ENCODE measurements around the gene PARD6B.

PARD6B gene

GRCh38 chr20:50717974-50718761 is 13.2 kb upstream of the PARD6B start:
- H3K27me3 ChIP-seq (ENCODE audit: control insufficient read depth, insufficient read depth, low read length) = no peaks in the 10 kb centered on the region
- H3K9ac ChIP-seq (ENCODE audit: low read depth, low read length) = no peak overlapping the region
- peaks cover 8% of the 10 kb centered on the region; the same call in 1 of the 2 replicates for H3K4me1 ChIP-seq (ENCODE audit: control insufficient read depth, insufficient read depth, low read length)
- no peaks in the 10 kb centered on the region for H3K36me3 ChIP-seq (ENCODE audit: control insufficient read depth, insufficient read depth, low read length)
- H3K9me3 ChIP-seq (ENCODE audit: control insufficient read depth, insufficient read depth, low read length) = no peaks in the 10 kb centered on the region
- H3K4me3 ChIP-seq (ENCODE audit: low read depth, low read length) = no peak overlapping the region
- H3K27ac ChIP-seq (ENCODE audit: low read depth, low read length) = no peak overlapping the region

DNA sequence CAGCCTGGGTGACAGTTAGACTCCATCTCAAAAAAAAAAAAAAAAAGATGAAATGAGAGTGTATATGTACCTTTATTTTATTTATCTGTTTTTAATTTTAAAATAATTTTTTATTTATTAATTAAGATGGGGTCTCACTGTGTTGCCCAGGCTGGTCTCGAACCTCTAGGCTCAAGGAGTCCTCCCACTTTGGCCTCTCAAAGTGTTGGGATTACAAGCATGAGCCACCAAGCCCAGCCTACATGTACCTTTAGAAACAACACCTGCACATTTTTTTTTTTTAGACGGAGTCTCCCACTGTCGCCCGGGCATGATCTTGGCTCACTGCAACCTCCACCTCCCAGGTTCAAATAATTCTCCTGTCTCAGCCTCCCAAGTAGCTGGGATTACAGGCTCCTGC is 12.1 kb upstream of the PARD6B start:
- Histone ChIP-seq H3K27ac (ENCODE audit: low read depth, low read length) (no peak overlapping the region), H3K4me3 (ENCODE audit: low read depth, low read length) (no peak overlapping the region), H3K36me3 (ENCODE audit: control insufficient read depth, insufficient read depth, low read length) (no peaks in the 10 kb centered on the region), H3K4me1 (ENCODE audit: control insufficient read depth, insufficient read depth, low read length) (peaks cover 9% of the 10 kb centered on the region; the same call in 1 of the 2 replicates), H3K27me3 (ENCODE audit: control insufficient read depth, insufficient read depth, low read length) (no peaks in the 10 kb centered on the region), H3K9me3 (ENCODE audit: control insufficient read depth, insufficient read depth, low read length) (no peaks in the 10 kb centered on the region), H3K9ac (ENCODE audit: low read depth, low read length) (no peak overlapping the region)

DNA sequence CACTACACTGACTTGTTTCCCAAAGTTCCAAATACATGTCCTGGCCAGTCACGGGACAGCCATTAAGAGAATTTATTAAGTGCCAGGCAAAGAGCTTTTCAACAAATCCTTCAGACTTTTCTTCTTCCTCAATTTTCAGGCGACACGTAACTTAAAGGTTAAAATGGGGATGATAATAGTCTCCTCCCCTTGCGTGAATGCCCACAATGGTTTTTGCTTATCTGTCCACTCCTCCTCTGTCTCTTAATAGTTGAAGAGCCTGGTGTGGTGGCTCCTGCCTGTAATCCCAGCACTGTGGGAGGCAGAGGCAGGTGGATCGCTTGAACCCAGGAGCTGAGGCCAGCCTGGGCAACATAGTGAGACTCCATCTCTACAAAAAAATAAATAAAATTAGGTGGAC is 11.4 kb upstream of the PARD6B start:
- H3K36me3 ChIP-seq (ENCODE audit: control insufficient read depth, insufficient read depth, low read length) = no peaks in the 10 kb centered on the region
- H3K27ac ChIP-seq (ENCODE audit: low read depth, low read length) = no peak overlapping the region
- H3K4me3 ChIP-seq (ENCODE audit: low read depth, low read length) = no peak overlapping the region
- H3K9ac ChIP-seq (ENCODE audit: low read depth, low read length) = no peak overlapping the region
- peaks cover 15% of the 10 kb centered on the region for H3K4me1 ChIP-seq (ENCODE audit: control insufficient read depth, insufficient read depth, low read length)
- H3K9me3 ChIP-seq (ENCODE audit: control insufficient read depth, insufficient read depth, low read length) = no peaks in the 10 kb centered on the region
- no peaks in the 10 kb centered on the region for H3K27me3 ChIP-seq (ENCODE audit: control insufficient read depth, insufficient read depth, low read length)

GRCh38 chr20:50720582-50720981 is 10.8 kb upstream of the PARD6B start:
- Histone ChIP-seq H3K9ac (ENCODE audit: low read depth, low read length) (no peak overlapping the region), H3K4me1 (ENCODE audit: control insufficient read depth, insufficient read depth, low read length) (peaks cover 20% of the 10 kb centered on the region), H3K4me3 (ENCODE audit: low read depth, low read length) (no peak overlapping the region), H3K27ac (ENCODE audit: low read depth, low read length) (no peak overlapping the region), H3K27me3 (ENCODE audit: control insufficient read depth, insufficient read depth, low read length) (no peaks in the 10 kb centered on the region), H3K36me3 (ENCODE audit: control insufficient read depth, insufficient read depth, low read length) (no peaks in the 10 kb centered on the region), H3K9me3 (ENCODE audit: control insufficient read depth, insufficient read depth, low read length) (no peaks in the 10 kb centered on the region)

- Histone ChIP-seq H3K36me3 (ENCODE audit: control insufficient read depth, insufficient read depth, low read length) (no peaks in the 10 kb centered on the region), H3K9me3 (ENCODE audit: control insufficient read depth, insufficient read depth, low read length) (no peaks in the 10 kb centered on the region), H3K27me3 (ENCODE audit: control insufficient read depth, insufficient read depth, low read length) (no peaks in the 10 kb centered on the region), H3K4me1 (ENCODE audit: control insufficient read depth, insufficient read depth, low read length) (peaks cover 20% of the 10 kb centered on the region), H3K27ac (ENCODE audit: low read depth, low read length) (no peak overlapping the region), H3K4me3 (ENCODE audit: low read depth, low read length) (no peak overlapping the region), H3K9ac (ENCODE audit: low read depth, low read length) (no peak overlapping the region)
Observed at GRCh38 chr20:50721881-50722281, 9.5 kb upstream of the PARD6B start.

DNA sequence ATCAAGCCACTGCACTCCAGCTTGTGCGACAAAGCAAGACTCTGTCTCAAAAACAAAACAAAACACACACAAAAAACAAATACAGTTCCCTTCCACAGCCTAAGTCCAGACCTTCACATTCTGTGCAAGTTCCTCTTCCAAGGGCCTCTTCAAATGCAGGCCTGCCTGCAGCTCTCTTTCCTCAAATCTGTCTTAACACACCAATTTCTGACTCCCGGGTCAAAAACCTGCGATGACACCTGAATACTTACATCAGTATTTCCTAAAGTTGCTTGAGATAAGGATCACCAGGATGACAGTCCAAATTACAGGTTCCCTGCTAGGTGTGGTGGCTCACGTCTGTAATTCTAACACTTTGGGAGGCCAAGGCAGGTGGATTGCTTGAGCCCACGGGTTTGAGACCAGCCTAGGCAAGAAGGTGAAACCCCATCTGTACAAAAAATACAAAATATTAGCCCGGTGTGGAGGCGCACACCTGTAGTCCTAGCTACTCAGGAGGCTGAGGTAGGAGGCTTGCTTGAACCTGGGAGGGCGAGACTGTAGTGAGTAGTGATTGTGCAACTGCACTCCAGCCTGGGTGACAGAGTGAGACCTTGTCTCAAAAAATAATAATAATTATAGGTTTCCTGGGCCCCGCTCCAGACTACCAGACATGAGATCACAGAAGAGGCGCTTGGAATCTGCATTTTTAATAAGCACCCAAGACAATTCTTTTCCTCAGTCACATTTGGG is 8.8 kb upstream of the PARD6B start:
- Histone ChIP-seq H3K27ac (ENCODE audit: low read depth, low read length) (no peak overlapping the region), H3K4me3 (ENCODE audit: low read depth, low read length) (no peak overlapping the region), H3K27me3 (ENCODE audit: control insufficient read depth, insufficient read depth, low read length) (no peaks in the 10 kb centered on the region), H3K9ac (ENCODE audit: low read depth, low read length) (no peak overlapping the region), H3K4me1 (ENCODE audit: control insufficient read depth, insufficient read depth, low read length) (peaks cover 20% of the 10 kb centered on the region), H3K36me3 (ENCODE audit: control insufficient read depth, insufficient read depth, low read length) (no peaks in the 10 kb centered on the region), H3K9me3 (ENCODE audit: control insufficient read depth, insufficient read depth, low read length) (no peaks in the 10 kb centered on the region)

GRCh38 chr20:50723672-50724071 is 7.7 kb upstream of the PARD6B start:
- H3K27me3 ChIP-seq (ENCODE audit: control insufficient read depth, insufficient read depth, low read length) = no peaks in the 10 kb centered on the region
- H3K36me3 ChIP-seq (ENCODE audit: control insufficient read depth, insufficient read depth, low read length) = no peaks in the 10 kb centered on the region
- H3K4me3 ChIP-seq (ENCODE audit: low read depth, low read length) = no peak overlapping the region
- no peak overlapping the region for H3K27ac ChIP-seq (ENCODE audit: low read depth, low read length)
- no peak overlapping the region for H3K9ac ChIP-seq (ENCODE audit: low read depth, low read length)
- no peaks in the 10 kb centered on the region for H3K9me3 ChIP-seq (ENCODE audit: control insufficient read depth, insufficient read depth, low read length)
- H3K4me1 ChIP-seq (ENCODE audit: control insufficient read depth, insufficient read depth, low read length) = peaks cover 12% of the 10 kb centered on the region

GRCh38 chr20:50724112-50724725 is 7.2 kb upstream of the PARD6B start:
- Histone ChIP-seq H3K9ac (ENCODE audit: low read depth, low read length) (no peak overlapping the region), H3K27ac (ENCODE audit: low read depth, low read length) (peak overlapping the region; percentile 52), H3K4me1 (ENCODE audit: control insufficient read depth, insufficient read depth, low read length) (peaks cover 13% of the 10 kb centered on the region), H3K27me3 (ENCODE audit: control insufficient read depth, insufficient read depth, low read length) (no peaks in the 10 kb centered on the region), H3K4me3 (ENCODE audit: low read depth, low read length) (no peak overlapping the region), H3K36me3 (ENCODE audit: control insufficient read depth, insufficient read depth, low read length) (no peaks in the 10 kb centered on the region), H3K9me3 (ENCODE audit: control insufficient read depth, insufficient read depth, low read length) (no peaks in the 10 kb centered on the region)

GRCh38 chr20:50724851-50725723 is 6.3 kb upstream of the PARD6B start:
- no peaks in the 10 kb centered on the region for H3K9me3 ChIP-seq (ENCODE audit: control insufficient read depth, insufficient read depth, low read length)
- H3K27me3 ChIP-seq (ENCODE audit: control insufficient read depth, insufficient read depth, low read length) = no peaks in the 10 kb centered on the region
- H3K27ac ChIP-seq (ENCODE audit: low read depth, low read length) = peak overlapping the region; percentile 52
- no peak overlapping the region for H3K4me3 ChIP-seq (ENCODE audit: low read depth, low read length)
- H3K36me3 ChIP-seq (ENCODE audit: control insufficient read depth, insufficient read depth, low read length) = no peaks in the 10 kb centered on the region
- peaks cover 22% of the 10 kb centered on the region for H3K4me1 ChIP-seq (ENCODE audit: control insufficient read depth, insufficient read depth, low read length)
- no peak overlapping the region for H3K9ac ChIP-seq (ENCODE audit: low read depth, low read length)

- H3K4me1 ChIP-seq (ENCODE audit: control insufficient read depth, insufficient read depth, low read length) = peaks cover 25% of the 10 kb centered on the region
- no peak overlapping the region for H3K4me3 ChIP-seq (ENCODE audit: low read depth, low read length)
- H3K9me3 ChIP-seq (ENCODE audit: control insufficient read depth, insufficient read depth, low read length) = no peaks in the 10 kb centered on the region
- H3K27me3 ChIP-seq (ENCODE audit: control insufficient read depth, insufficient read depth, low read length) = no peaks in the 10 kb centered on the region
- no peak overlapping the region for H3K27ac ChIP-seq (ENCODE audit: low read depth, low read length)
- H3K9ac ChIP-seq (ENCODE audit: low read depth, low read length) = no peak overlapping the region
- H3K36me3 ChIP-seq (ENCODE audit: control insufficient read depth, insufficient read depth, low read length) = no peaks in the 10 kb centered on the region
Observed at GRCh38 chr20:50725724-50726005, 5.7 kb upstream of the PARD6B start.
